GM23338 (cell line): Measurements from ENCODE around the gene PAXX. TPM values are rescaled to one million over a fixed set of nuclear protein-coding genes. Genes with fewer than 3 reads are reported as not detected.

Experiments
- ATAC-seq: fragments of 200-7000 bp; cut with Tn5 transposase; 3 replicates; pipeline ENCODE4 v1.9.1; 2020
- DNase-seq: peaks from one replicate; pipeline ENCODE4 v3.0.0-alpha.2; 2015; ENCODE audit warnings: low spot score
- H2AFZ ChIP-seq: fragments of 200-600 bp; sonication (generic); 2 replicates; pipeline ENCODE4 v1.8.0; 2016; ENCODE audit warnings: antibody characterized with exemption, mild to moderate bottlenecking, moderate library complexity
- H3F3A ChIP-seq: fragments of 200-600 bp; sonication (generic); replicated peaks from 2 replicates; pipeline ENCODE4 v1.8.0; 2017; ENCODE audit warnings: antibody characterized with exemption, mixed run types, low read depth
- H3K27ac ChIP-seq: fragments of 200-600 bp; sonication (generic); 2 replicates; pipeline ENCODE4 v1.6.1; 2016; ENCODE audit warnings: low read depth
- H3K27me3 ChIP-seq: fragments of 200-600 bp; sonication (generic); 2 replicates; pipeline ENCODE4 v1.8.0; 2016; ENCODE audit warnings: mild to moderate bottlenecking, mixed run types, moderate library complexity; ENCODE audit not compliant: insufficient read depth
- H3K36me3 ChIP-seq: fragments of 200-600 bp; sonication (generic); 2 replicates; pipeline ENCODE4 v1.8.0; 2016; ENCODE audit warnings: mild to moderate bottlenecking; ENCODE audit not compliant: insufficient read depth
- H3K4me1 ChIP-seq: fragments of 200-600 bp; sonication (generic); 2 replicates; pipeline ENCODE4 v1.8.0; 2016; ENCODE audit warnings: mild to moderate bottlenecking, moderate library complexity; ENCODE audit not compliant: insufficient read depth
- H3K4me2 ChIP-seq: fragments of 200-600 bp; sonication (generic); 2 replicates; pipeline ENCODE4 v1.7.1; 2017; ENCODE audit warnings: mixed run types
- H3K4me3 ChIP-seq: fragments of 200-600 bp; sonication (generic); 2 replicates; pipeline ENCODE4 v1.6.1; 2016; ENCODE audit warnings: mixed run types
- H3K79me2 ChIP-seq: fragments of 200-600 bp; sonication (generic); replicated peaks from 2 replicates; pipeline ENCODE4 v1.8.0; 2017; ENCODE audit warnings: mild to moderate bottlenecking; ENCODE audit not compliant: insufficient read depth
- H3K9me2 ChIP-seq: fragments of 200-600 bp; sonication (generic); 2 replicates; pipeline ENCODE4 v1.8.0; 2017; ENCODE audit not compliant: insufficient read depth
- H4K20me1 ChIP-seq: fragments of 200-600 bp; sonication (generic); replicated peaks from 2 replicates; pipeline ENCODE4 v1.8.0; 2017; ENCODE audit warnings: mild to moderate bottlenecking; ENCODE audit not compliant: insufficient read depth
- H3K27ac Mint-ChIP-seq: 2 replicates; pipeline ENCODE4 v1.8.0; 2020; ENCODE audit warnings: inconsistent platforms, mild to moderate bottlenecking, moderate library complexity, mixed read lengths
- H3K27me3 Mint-ChIP-seq: 3 replicates; pipeline ENCODE4 v1.8.0; 2022; ENCODE audit warnings: low read depth, mild to moderate bottlenecking, moderate library complexity, mixed read lengths, inconsistent platforms; ENCODE audit not compliant: insufficient read depth, poor library complexity
- H3K36me3 Mint-ChIP-seq: 3 replicates; pipeline ENCODE4 v1.8.0; 2021; ENCODE audit warnings: low read depth, mild to moderate bottlenecking, inconsistent platforms, moderate library complexity, mixed read lengths
- H3K4me1 Mint-ChIP-seq: 3 replicates; pipeline ENCODE4 v1.8.0; 2020; ENCODE audit warnings: mild to moderate bottlenecking, inconsistent platforms, mixed read lengths
- H3K4me3 Mint-ChIP-seq: 3 replicates; pipeline ENCODE4 v1.8.0; 2021; ENCODE audit warnings: moderate library complexity, mild to moderate bottlenecking, inconsistent platforms, mixed read lengths
- H3K9me3 Mint-ChIP-seq: 3 replicates; pipeline ENCODE4 v1.8.0; 2020; ENCODE audit warnings: moderate library complexity, mild to moderate bottlenecking, inconsistent platforms, mixed read lengths
- CREB1 ChIP-seq: fragments of 250-450 bp; sonication (Bioruptor Pico); IDR thresholded peaks from 2 replicates; pipeline ENCODE4 v1.5.0; 2020; ENCODE audit warnings: low read depth, mild to moderate bottlenecking, moderate library complexity
- CTCF ChIP-seq, 2 experiments: fragments of 200-600 bp in 1 of 2; sonication (generic) in 1 of 2; conservative IDR thresholded peaks; 2 replicates each; pipeline versions ENCODE4 v1.5.1 to v1.6.1; 2016 to 2017; ENCODE audit warnings: antibody characterized with exemption in 2 of 2, low read depth in 2 of 2, mild to moderate bottlenecking in 2 of 2, moderate library complexity in 1 of 2
- ETS1 ChIP-seq: IDR thresholded peaks from 2 replicates; pipeline ENCODE4 v1.6.1; 2016; ENCODE audit warnings: antibody characterized with exemption
- EZH2 ChIP-seq: fragments of 200-600 bp; sonication (generic); IDR thresholded peaks from one replicate; pipeline ENCODE4 v1.8.0; 2017; ENCODE audit warnings: antibody characterized with exemption, mild to moderate bottlenecking, low read depth; ENCODE audit not compliant: unreplicated experiment
- JUNB ChIP-seq: IDR thresholded peaks from one replicate; pipeline ENCODE4 v1.6.1; 2016; ENCODE audit warnings: antibody characterized with exemption; ENCODE audit not compliant: unreplicated experiment
- NANOG ChIP-seq: IDR thresholded peaks from 2 replicates; pipeline ENCODE4 v1.6.1; 2016; ENCODE audit warnings: antibody characterized with exemption, borderline replicate concordance
- STAT1 ChIP-seq: IDR thresholded peaks from one replicate; pipeline ENCODE4 v1.6.1; 2016; ENCODE audit warnings: antibody characterized with exemption; ENCODE audit not compliant: unreplicated experiment
- ZNF114 ChIP-seq: fragments of 250-450 bp; sonication (Bioruptor Pico); IDR thresholded peaks from 2 replicates; pipeline ENCODE4 v1.5.0; 2020; ENCODE audit warnings: mild to moderate bottlenecking, moderate library complexity
- polyA plus RNA-seq: library from polyadenylated mRNA; unstranded; fragments of >200 nt; fragmentation: Nextera tagmentation; extraction: Ambion mirVana; gene quantifications from 2 replicates; pipeline ENCODE4 v1.2.1, GENCODE V29; 2016
- total RNA-seq: library from RNA; depleted of rRNA; stranded (reverse); fragments of >200 nt; shearing (Covaris generic); gene quantifications from 2 replicates; pipeline ENCODE4 v1.2.3, GENCODE V29; 2014
- TF ChIP-seq, protein P1 (sequence below): fragments of 250-450 bp; sonication (Bioruptor Pico); IDR thresholded peaks from 2 replicates; pipeline ENCODE4 v1.5.0; 2020; ENCODE audit warnings: mild to moderate bottlenecking, moderate library complexity

The PAXX gene
- total and polyA plus RNA-seq, 2 experiments from 2014 or later: 71.5 to 86.0 TPM

DNA sequence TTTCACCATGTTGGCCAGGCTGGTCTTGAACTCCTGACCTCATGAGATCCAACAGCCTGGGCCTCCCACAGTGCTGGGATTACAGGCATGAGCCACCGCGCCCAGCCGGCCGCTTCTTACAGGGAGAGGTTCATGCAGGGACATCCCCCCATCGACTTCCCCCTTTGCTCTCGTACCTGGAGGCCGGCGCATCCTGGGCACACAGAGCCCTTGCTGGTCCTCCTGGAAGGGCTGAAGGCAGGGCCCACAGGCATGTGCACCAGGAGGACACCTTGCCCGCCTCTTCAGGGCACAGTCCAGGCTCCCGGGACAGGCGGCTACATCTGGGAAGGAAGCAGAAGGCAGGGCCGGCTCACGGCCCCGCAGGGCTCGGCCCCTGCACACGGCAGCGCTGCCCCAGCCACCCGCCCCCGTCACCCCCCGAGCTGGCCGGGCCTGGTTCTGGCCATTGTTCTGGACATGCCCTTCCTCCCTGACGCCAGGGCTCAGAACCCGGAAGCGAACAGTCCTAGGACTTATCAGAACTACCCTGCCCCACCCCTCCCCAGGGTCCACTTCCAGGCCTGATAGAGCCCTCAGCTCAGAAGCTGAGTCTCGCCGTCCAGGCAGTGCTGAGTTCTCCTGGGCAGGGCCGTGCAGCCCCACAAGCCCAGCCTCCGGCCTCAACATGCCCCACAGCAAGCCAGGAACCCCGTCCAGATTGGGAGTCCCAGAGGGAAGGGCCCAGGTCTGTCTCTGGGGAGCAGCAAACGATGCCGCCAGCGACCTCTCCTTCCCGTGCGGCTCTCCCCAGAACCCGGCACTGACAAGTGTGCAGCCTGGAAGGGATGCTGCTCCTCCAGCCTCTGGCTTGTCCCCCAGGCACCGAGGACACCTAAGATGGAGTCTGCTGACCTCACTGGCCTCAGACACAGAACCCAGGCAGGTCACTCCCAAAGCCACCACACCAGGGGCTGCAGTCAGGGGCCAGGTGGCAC, 50.8 kb downstream of the PAXX start:
- Histone ChIP-seq H3K27ac (no peak overlapping the region), H3F3A (no peaks in the 10 kb centered on the region), H2AFZ (no peak overlapping the region), H3K4me1 (peaks cover 7% of the 10 kb centered on the region; the same call in 1 of the 2 replicates), H3K36me3 (no peaks in the 10 kb centered on the region), H3K4me3 (no peak overlapping the region), H3K79me2 (peaks cover 7% of the 10 kb centered on the region; the same call in 1 of the 2 replicates), H4K20me1 (no peaks in the 10 kb centered on the region; the same call in 1 of the 2 replicates), H3K4me2 (no peak overlapping the region), H3K9me2 (no peaks in the 10 kb centered on the region), H3K27me3 (peaks cover 24% of the 10 kb centered on the region)
- ATAC-seq (no peak), DNase-seq (no peak)
- peaks cover 27% of the 10 kb centered on the region for H3K27me3 Mint-ChIP-seq
- no peaks in the 10 kb centered on the region for H3K9me3 Mint-ChIP-seq
- no peaks in the 10 kb centered on the region; the same call in 2 of the 3 replicates for H3K36me3 Mint-ChIP-seq
- peaks cover 4% of the 10 kb centered on the region; the same call in 1 of the 3 replicates for H3K4me1 Mint-ChIP-seq
- H3K27ac Mint-ChIP-seq: no peak overlapping the region
- TF ChIP-seq, protein P1, sequence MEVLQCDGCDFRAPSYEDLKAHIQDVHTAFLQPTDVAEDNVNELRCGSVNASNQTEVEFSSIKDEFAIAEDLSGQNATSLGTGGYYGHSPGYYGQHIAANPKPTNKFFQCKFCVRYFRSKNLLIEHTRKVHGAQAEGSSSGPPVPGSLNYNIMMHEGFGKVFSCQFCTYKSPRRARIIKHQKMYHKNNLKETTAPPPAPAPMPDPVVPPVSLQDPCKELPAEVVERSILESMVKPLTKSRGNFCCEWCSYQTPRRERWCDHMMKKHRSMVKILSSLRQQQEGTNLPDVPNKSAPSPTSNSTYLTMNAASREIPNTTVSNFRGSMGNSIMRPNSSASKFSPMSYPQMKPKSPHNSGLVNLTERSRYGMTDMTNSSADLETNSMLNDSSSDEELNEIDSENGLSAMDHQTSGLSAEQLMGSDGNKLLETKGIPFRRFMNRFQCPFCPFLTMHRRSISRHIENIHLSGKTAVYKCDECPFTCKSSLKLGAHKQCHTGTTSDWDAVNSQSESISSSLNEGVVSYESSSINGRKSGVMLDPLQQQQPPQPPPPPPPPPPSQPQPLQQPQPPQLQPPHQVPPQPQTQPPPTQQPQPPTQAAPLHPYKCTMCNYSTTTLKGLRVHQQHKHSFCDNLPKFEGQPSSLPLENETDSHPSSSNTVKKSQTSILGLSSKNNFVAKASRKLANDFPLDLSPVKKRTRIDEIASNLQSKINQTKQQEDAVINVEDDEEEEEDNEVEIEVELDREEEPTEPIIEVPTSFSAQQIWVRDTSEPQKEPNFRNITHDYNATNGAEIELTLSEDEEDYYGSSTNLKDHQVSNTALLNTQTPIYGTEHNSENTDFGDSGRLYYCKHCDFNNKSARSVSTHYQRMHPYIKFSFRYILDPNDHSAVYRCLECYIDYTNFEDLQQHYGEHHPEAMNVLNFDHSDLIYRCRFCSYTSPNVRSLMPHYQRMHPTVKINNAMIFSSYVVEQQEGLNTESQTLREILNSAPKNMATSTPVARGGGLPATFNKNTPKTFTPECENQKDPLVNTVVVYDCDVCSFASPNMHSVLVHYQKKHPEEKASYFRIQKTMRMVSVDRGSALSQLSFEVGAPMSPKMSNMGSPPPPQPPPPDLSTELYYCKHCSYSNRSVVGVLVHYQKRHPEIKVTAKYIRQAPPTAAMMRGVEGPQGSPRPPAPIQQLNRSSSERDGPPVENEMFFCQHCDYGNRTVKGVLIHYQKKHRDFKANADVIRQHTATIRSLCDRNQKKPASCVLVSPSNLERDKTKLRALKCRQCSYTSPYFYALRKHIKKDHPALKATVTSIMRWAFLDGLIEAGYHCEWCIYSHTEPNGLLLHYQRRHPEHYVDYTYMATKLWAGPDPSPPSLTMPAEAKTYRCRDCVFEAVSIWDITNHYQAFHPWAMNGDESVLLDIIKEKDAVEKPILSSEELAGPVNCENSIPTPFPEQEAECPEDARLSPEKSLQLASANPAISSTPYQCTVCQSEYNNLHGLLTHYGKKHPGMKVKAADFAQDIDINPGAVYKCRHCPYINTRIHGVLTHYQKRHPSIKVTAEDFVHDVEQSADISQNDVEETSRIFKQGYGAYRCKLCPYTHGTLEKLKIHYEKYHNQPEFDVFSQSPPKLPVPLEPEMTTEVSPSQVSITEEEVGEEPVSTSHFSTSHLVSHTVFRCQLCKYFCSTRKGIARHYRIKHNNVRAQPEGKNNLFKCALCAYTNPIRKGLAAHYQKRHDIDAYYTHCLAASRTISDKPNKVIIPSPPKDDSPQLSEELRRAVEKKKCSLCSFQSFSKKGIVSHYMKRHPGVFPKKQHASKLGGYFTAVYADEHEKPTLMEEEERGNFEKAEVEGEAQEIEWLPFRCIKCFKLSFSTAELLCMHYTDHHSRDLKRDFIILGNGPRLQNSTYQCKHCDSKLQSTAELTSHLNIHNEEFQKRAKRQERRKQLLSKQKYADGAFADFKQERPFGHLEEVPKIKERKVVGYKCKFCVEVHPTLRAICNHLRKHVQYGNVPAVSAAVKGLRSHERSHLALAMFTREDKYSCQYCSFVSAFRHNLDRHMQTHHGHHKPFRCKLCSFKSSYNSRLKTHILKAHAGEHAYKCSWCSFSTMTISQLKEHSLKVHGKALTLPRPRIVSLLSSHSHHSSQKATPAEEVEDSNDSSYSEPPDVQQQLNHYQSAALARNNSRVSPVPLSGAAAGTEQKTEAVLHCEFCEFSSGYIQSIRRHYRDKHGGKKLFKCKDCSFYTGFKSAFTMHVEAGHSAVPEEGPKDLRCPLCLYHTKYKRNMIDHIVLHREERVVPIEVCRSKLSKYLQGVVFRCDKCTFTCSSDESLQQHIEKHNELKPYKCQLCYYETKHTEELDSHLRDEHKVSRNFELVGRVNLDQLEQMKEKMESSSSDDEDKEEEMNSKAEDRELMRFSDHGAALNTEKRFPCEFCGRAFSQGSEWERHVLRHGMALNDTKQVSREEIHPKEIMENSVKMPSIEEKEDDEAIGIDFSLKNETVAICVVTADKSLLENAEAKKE (CRISPR knock-in tag): no peak
- TF ChIP-seq CTCF (conservative IDR thresholded peaks at IDR 0.05; ENCODE audit: low read depth in 2 of 2): no peak
- no peak for TF ChIP-seq NANOG
- no peak for TF ChIP-seq CREB1 (CRISPR knock-in tag)
- TF ChIP-seq STAT1: no peak
- no peak for TF ChIP-seq JUNB
- no peak for TF ChIP-seq EZH2
- TF ChIP-seq ZNF114: no peak
- no peak for TF ChIP-seq ETS1
- no peak overlapping the region for H3K4me3 Mint-ChIP-seq
